CD4-positive, alpha-beta T cell (primary cell): ENCODE data around the gene FNIP2. TPM values are rescaled to one million over a fixed set of nuclear protein-coding genes. Genes with fewer than 3 reads are reported as not detected.
A peak's percentile ranks its signal among the peaks of the same experiment; 100 is the strongest.

ENCODE experiments used
- ATAC-seq: fragments of 200-7000 bp; cut with Tn5 transposase; one replicate; pipeline ENCODE4 v1.10.0; 2022; ENCODE audit warnings: mild to moderate bottlenecking; ENCODE audit not compliant: poor library complexity
- CTCF ChIA-PET: fragments of 350-600 bp; sonication (Branson Sonifier 250); formaldehyde crosslinking; loops from one replicate; lab custom pipeline; 2021; ENCODE audit warnings: antibody characterized with exemption, inconsistent platforms; lab: Charles Lee
- POLR2A ChIA-PET: fragments of 350-600 bp; sonication (Branson Sonifier 250); formaldehyde crosslinking; loops from one replicate; lab custom pipeline; 2021; ENCODE audit warnings: antibody characterized with exemption, inconsistent platforms; lab: Charles Lee
- DNase-seq, 14 experiments: peaks; one replicate each; pipeline ENCODE4 v3.0.0-alpha.2; 2013 to 2020; ENCODE audit warnings: mixed read lengths in 2 of 14
- H3K27ac ChIP-seq, 2 donors: one replicate each; pipeline versions ENCODE4 v1.5.1 to v1.7.0; 2013; ENCODE audit warnings: low read length in 2 of 2, low read depth in 1 of 2, mild to moderate bottlenecking in 1 of 2
- H3K27me3 ChIP-seq, 2 experiments: 1 replicate in 1 of 2; 2 replicates in 1 of 2; pipeline versions ENCODE4 v1.6.1 to v1.7.0; 2013; ENCODE audit warnings: low read length in 2 of 2, control low read depth in 1 of 2, mild to moderate bottlenecking in 1 of 2, moderate library complexity in 1 of 2; ENCODE audit not compliant: insufficient read depth in 2 of 2, control insufficient read depth in 1 of 2
- H3K36me3 ChIP-seq: one replicate; pipeline ENCODE4 v1.6.1; 2013; ENCODE audit warnings: low read length, control low read depth; ENCODE audit not compliant: insufficient read depth
- H3K4me1 ChIP-seq: one replicate; pipeline ENCODE4 v1.6.1; 2013; ENCODE audit warnings: low read length, control low read depth; ENCODE audit not compliant: insufficient read depth
- H3K4me3 ChIP-seq: one replicate; pipeline ENCODE4 v1.5.1; 2013; ENCODE audit warnings: mild to moderate bottlenecking, low read length, moderate library complexity
- H3K9me3 ChIP-seq, 2 experiments: 1 replicate in 1 of 2; 2 replicates in 1 of 2; pipeline versions ENCODE4 v1.6.1 to v1.7.0; 2013; ENCODE audit warnings: low read length in 2 of 2, mild to moderate bottlenecking in 2 of 2, control low read depth in 1 of 2, moderate library complexity in 1 of 2; ENCODE audit not compliant: control insufficient read depth in 1 of 2, insufficient read depth in 1 of 2
- H3K27ac Mint-ChIP-seq: one replicate; pipeline ENCODE4 v1.8.0; 2020; ENCODE audit warnings: mixed read lengths
- H3K27me3 Mint-ChIP-seq: one replicate; pipeline ENCODE4 v1.8.0; 2021; ENCODE audit warnings: mixed read lengths
- H3K36me3 Mint-ChIP-seq: one replicate; pipeline ENCODE4 v1.8.0; 2021; ENCODE audit warnings: low read depth, mixed read lengths
- H3K4me1 Mint-ChIP-seq: one replicate; pipeline ENCODE4 v1.8.0; 2021; ENCODE audit warnings: low read depth, mixed read lengths
- H3K4me3 Mint-ChIP-seq: one replicate; pipeline ENCODE4 v1.8.0; 2020; ENCODE audit warnings: mild to moderate bottlenecking, mixed read lengths
- H3K9me3 Mint-ChIP-seq: one replicate; pipeline ENCODE4 v1.8.0; 2020; ENCODE audit warnings: mixed read lengths
- intact Hi-C, 2 experiments: fragments of 100-400 bp; cut with DNase I in 1 of 2; cut with micrococcal nuclease in 1 of 2; formaldehyde crosslinking; loops; one replicate each; pipeline versions ENCODE4 v1.15.1 to v1.9.0; 2023 to 2025; cut with DNase I, micrococcal nuclease
- total RNA-seq, 174 experiments: library from RNA in 2 of 174; stranded (reverse) in 2 of 174; gene quantifications; one replicate each; pipeline ENCODE4 v1.2.3 and lab custom pipeline; 2021 to 2026
- TF ChIP-seq, protein P1 (sequence below): fragments of 200-600 bp; IDR thresholded peaks from one replicate; pipeline ENCODE4 v1.8.0; 2022; ENCODE audit warnings: antibody characterized with exemption, mild to moderate bottlenecking

The FNIP2 gene
- total RNA-seq, 2 experiments from 2014 or later: 7.5 to 7.7 TPM

DNA sequence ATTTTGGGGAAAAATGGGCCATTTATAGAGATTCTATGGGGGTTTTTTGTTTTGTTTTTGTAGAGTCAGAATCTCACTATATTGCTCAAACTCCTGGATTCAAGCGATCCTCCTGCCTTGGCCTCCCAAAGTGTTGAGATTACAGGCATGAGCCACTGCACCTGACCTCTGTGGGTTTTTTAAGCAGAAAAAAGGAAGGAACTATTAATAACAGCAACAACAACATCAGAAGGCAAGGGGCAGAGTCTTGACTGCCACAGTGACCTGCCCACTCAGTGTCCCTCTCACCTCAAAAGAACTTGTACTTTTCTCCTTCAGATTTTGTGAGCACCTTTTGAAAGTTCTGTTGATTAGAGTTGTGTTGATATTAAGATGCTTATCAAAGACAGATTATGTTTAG is 48.1 kb downstream of the FNIP2 start:
- DNase-seq (no peak), ATAC-seq (no peak)
- Histone ChIP-seq H3K27me3 (no peaks in the 10 kb centered on the region), H3K36me3 (no peaks in the 10 kb centered on the region), H3K9me3 (peaks cover 0 to 4% of the 10 kb centered on the region in 2 experiments), H3K4me1 (peaks cover 1% of the 10 kb centered on the region), H3K4me3 (no peak overlapping the region), H3K27ac (no peak overlapping the region)
- ChIA-PET POLR2A (no interaction called here), CTCF (no interaction called here)
- intact Hi-C loops: no loop called here
- Mint-ChIP-seq H3K36me3 (no peaks in the 10 kb centered on the region), H3K4me3 (no peak overlapping the region), H3K27ac (no peak overlapping the region), H3K27me3 (no peaks in the 10 kb centered on the region), H3K9me3 (no peaks in the 10 kb centered on the region), H3K4me1 (peaks cover 37% of the 10 kb centered on the region)
- TF ChIP-seq, protein P1, sequence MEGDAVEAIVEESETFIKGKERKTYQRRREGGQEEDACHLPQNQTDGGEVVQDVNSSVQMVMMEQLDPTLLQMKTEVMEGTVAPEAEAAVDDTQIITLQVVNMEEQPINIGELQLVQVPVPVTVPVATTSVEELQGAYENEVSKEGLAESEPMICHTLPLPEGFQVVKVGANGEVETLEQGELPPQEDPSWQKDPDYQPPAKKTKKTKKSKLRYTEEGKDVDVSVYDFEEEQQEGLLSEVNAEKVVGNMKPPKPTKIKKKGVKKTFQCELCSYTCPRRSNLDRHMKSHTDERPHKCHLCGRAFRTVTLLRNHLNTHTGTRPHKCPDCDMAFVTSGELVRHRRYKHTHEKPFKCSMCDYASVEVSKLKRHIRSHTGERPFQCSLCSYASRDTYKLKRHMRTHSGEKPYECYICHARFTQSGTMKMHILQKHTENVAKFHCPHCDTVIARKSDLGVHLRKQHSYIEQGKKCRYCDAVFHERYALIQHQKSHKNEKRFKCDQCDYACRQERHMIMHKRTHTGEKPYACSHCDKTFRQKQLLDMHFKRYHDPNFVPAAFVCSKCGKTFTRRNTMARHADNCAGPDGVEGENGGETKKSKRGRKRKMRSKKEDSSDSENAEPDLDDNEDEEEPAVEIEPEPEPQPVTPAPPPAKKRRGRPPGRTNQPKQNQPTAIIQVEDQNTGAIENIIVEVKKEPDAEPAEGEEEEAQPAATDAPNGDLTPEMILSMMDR: no peak

DNA sequence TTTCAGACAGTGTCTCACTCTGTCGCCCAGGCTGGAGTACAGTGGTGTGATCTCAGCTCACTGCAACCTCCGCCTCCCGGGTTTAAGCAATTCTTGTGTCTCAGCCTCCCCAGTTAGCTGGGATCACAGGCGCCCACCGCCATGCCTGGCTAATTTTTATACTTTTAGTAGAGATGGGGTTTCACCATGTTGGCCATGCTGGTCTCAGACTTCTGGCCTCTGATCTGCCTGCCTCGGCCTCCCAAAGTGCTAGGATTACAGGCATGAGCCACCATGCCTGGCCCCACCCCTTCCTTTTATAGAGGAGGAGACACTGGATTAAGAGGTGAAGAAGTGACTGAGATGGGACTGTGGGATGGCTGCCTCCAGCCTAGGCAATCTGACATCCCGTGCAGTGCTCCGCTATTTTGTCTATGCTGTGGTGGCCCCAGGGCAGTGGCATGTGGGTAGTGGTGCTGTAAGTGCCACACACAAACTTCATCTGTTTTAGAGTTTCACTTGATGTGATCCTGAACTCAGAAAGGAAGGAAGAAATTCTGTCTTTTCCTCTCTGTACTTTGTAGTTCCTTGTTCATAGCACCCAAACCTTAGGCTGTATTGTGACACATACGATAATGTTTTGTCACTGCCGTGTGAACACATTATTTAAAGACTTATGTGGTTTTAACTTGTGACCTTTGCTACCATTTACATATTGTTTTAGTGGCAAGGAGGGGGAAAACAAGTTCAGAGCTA is 48.9 kb downstream of the FNIP2 start:
- Mint-ChIP-seq H3K27me3 (no peaks in the 10 kb centered on the region), H3K9me3 (no peaks in the 10 kb centered on the region), H3K27ac (no peak overlapping the region), H3K4me3 (no peak overlapping the region), H3K4me1 (peaks cover 33% of the 10 kb centered on the region), H3K36me3 (no peaks in the 10 kb centered on the region)
- Histone ChIP-seq H3K27ac (no peak overlapping the region), H3K9me3 (peaks cover 0 to 4% of the 10 kb centered on the region in 2 experiments), H3K4me3 (no peak overlapping the region), H3K36me3 (no peaks in the 10 kb centered on the region), H3K27me3 (no peaks in the 10 kb centered on the region), H3K4me1 (no peaks in the 10 kb centered on the region)
- ATAC-seq (peak; percentile 48), DNase-seq (peak in 2 of 14 experiments; percentile 52 to 61)
- ChIA-PET CTCF (no interaction called here), POLR2A (no interaction called here)
- TF ChIP-seq, protein P1: no peak
- intact Hi-C loops: no loop called here

DNA sequence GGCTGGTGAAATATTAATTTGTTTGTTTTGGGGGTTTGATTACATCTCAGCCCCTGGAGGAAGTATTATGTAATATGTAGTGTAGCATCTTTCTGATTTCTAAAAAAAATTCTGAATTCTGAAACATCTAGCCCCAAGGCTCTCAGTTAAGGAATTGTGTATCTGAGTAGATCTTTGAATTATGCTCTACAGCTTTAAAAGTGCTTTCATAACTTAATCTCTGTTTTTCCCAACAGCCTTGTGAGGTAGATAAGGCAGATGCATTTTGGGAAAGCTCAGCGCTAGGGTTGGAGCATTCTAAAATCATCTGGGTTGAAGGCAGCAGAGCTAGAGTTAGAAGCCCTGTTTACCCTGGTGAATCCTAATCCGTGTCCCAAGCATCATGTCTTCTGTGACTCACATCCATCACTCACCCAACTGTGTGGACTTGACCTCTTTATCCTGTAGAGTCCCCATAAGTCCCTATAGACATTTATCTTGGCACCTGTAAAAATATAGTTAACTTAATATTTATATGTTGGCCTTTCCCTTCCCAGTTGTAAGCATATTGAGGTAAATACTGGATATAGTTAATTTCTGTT is 49.8 kb downstream of the FNIP2 start:
- Mint-ChIP-seq H3K27ac (no peak overlapping the region), H3K27me3 (no peaks in the 10 kb centered on the region), H3K4me1 (peaks cover 30% of the 10 kb centered on the region), H3K9me3 (no peaks in the 10 kb centered on the region), H3K4me3 (no peak overlapping the region), H3K36me3 (no peaks in the 10 kb centered on the region)
- ChIA-PET POLR2A (no interaction called here), CTCF (interaction anchor here (1.8 kb wide), 1 partner anchor 9 kb away, joined by 5 read pairs; no protein-coding TSS in a partner anchor)
- TF ChIP-seq, protein P1: no peak
- intact Hi-C loops: no loop called here
- H3K4me3 ChIP-seq: no peak overlapping the region
- no peak overlapping the region for H3K27ac ChIP-seq
- H3K4me1 ChIP-seq: no peaks in the 10 kb centered on the region
- no peaks in the 10 kb centered on the region for H3K36me3 ChIP-seq
- peaks cover 0 to 4% of the 10 kb centered on the region in 2 experiments for H3K9me3 ChIP-seq
- ATAC-seq: no peak
- peak in 2 of 14 experiments; percentile 19 to 37 for DNase-seq
- no peaks in the 10 kb centered on the region for H3K27me3 ChIP-seq
